GM19351 (cell line): ENCODE results near the gene LINGO3.

Experiments
- ATAC-seq: cut with Tn5 transposase; IDR thresholded peaks from one replicate; pipeline ENCODE4 v1.9.1; 2021; ENCODE audit warnings: mild to moderate bottlenecking, moderate library complexity; ENCODE audit not compliant: unreplicated experiment

LINGO3 gene

DNA sequence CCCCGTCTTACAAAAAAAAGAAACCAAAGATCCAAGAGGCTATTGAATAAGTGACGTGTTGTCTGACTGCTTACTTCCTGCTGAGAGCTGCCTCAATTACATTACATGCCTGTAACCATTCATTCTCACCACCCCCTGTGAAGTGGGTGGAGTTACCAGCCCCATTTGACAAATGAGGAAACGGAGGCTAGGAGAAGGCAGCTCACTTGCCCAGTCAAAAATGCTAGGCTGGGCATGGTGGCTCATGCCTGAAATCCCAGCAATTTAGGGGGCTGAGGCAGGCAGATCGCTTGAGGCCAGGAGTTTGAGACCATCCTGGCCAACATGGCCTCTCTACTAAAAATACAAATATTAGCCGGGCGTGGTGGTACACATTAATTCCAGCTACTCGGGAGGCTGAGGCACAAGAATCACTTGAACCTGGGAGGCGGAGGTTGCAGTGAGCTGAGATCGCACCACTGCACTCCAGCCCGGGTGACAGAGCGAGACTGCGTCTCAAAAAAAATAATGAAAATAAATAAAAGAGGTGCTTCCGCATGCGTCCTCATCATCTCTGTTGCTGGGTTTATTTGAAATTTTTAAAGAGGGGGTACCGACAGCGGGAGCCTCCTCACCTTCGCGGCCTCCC, 19.9 kb upstream of the LINGO3 start:
- peak; percentile 62 for ATAC-seq

DNA sequence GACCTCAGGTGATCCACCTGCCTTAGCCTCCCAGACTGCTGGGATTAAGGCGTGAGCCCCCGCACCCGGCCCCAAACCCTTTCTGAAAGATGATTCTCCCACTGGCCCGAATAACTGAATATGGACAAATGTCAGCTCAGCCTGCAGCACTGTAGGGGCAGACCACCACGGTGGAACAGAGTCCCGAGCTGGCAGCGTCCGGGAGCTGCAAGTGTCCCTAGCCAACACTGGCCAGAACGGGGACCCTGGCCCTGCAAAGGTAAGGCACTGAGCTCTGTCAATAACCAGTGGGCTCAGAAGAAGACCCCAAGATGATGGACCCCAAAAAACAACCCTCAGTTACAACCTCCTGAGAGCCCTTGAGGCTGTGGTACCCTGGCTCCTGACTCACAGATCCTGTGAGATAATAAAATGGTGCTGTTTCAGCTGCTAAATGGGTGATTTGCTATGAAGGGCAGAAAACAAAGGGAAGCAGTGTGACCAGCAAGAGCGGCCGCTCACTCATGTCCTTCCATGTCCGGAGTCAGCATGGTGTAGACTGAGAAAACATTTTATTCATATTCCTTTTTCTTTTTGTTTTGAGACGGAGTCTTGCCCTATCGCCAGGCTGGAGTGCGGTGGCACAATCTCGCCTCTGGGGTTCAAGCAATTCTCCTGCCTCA, 18.9 kb upstream of the LINGO3 start:
- no peak for ATAC-seq

DNA sequence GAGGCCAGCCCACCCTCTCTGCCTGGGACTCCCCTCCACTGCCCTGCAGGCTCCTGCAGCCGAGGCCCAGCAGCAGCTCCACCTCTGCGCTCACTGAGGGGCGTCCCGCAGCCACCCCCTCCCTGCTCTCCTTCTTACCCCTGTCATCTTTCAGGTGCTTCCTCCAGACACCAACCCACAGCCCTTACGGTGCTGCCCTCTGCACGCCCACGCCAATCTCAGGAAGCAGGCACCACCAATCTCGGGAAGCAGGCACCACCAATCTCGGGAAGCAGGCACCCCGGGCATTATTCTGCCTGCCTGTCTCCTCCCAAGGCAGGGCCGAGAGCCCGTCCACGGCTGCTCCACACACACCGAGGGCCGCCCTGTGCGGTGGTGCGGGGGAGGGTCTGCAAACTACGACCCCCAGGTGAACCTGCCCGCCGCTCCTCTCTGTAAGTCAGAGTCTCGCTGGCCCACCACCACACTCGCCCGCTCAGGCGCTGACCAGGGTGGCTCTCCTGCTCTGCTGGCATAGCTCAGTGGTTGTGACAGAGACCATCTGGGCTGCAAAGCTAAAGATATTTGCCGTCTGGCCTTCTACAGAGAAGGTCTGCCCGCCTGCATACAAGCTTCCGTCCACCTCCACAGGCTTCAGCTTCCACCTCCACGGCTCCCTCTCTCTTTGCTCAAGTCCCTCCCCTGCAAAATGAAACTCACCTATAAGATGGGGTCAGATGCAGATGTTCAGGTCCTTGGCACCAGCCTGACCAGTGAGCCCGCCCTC, 17.5 kb upstream of the LINGO3 start:
- ATAC-seq = no peak

DNA sequence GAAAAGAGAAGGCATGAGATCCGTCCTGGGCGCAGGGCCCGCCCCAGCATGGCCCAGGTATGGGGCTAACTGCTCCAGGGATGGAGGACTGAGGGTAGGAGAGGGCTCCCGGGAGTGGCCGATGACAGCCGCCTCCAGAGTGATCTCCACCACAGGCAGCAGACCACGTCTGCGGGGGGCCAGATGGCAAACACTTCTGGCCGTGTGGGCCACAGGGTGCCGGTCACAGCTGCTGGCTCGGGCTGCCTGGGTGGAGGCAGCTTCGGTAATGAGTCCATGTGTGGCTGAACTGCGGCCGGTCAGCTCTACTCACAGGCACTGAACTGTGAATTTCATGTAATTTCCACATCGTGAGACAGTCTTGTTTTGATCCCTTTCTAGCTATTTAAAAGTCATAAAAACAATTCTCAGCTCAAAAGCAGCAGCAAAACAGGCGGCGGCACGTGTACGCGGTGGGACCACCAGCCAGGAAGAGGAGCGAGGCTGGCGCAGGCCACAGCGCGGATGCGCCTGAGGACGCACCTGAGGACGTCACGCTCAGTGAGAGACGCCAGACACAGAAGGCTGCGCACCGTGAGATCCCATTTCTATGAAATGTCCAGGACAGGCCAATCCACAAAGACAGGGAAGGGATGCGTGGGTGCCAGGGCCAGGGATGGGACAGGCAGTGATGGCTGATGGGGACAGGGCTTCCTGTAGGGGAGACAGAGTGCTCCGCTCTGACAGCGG, 16.4 kb upstream of the LINGO3 start:
- ATAC-seq = no peak

DNA sequence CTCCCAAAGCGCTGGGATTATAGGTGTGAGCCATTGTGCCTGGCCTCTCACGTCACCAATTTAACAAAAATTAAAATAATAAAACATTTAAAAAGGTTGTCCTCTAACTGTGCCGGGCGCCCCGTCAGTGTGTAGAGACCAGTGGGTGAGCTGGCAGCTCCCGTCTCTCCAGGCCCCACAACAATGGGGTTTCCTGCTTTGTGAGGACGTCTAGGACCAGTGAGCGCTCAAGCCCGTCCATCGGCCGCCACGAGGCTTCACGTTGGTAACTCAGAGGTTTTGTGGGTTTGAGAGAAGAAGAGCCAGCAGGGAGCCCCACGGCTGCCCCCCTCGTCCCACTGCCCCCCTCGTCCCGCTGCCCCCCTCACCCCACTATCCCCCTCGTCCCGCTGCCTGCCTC, 15.8 kb upstream of the LINGO3 start:
- ATAC-seq = no peak

- no peak for ATAC-seq
Measured at GRCh38 chr19:2321565-2322283, 13.8 kb upstream of the LINGO3 start.

DNA sequence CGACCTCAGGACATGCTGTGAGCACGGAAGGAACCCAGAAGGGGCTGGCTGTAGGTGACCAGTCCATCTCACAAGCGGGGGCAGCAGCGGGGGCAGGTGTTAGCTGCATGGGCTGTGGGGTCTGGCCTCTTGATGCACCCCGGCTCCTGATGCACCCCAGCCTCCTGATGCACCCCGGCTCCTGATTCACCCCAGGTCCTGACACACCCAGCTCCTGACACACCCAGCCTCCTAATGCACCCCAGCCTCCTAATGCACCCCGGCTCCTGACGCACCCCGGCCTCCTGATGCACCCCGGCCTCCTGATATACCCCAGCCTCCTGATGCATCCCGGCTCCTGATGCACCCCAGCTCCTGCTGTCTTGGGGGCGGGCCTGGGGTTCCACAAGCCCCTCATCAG, 13.0 kb upstream of the LINGO3 start:
- no peak for ATAC-seq

DNA sequence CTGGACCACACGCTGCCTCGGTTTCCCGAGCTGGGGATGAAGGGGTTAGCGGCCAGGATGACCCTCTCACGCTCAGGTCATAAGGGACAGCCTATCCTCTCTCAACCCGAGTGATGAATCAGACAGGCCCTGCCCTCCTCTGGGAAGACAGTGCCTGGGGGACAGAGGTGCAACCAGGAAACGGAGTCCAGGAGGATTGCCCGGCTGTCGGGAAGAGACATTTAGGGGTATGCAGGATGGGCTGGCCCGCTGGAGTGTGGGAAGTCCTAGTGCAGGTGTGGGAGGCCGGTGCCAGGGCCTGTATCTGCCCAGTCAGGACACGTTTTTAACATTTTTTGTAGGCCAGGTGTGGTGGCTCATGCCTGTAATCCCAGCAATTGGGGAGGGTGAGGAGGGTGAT, 12.1 kb upstream of the LINGO3 start:
- ATAC-seq = no peak

GRCh38 chr19:2319551-2319950, 11.6 kb upstream of the LINGO3 start:
- no peak for ATAC-seq

DNA sequence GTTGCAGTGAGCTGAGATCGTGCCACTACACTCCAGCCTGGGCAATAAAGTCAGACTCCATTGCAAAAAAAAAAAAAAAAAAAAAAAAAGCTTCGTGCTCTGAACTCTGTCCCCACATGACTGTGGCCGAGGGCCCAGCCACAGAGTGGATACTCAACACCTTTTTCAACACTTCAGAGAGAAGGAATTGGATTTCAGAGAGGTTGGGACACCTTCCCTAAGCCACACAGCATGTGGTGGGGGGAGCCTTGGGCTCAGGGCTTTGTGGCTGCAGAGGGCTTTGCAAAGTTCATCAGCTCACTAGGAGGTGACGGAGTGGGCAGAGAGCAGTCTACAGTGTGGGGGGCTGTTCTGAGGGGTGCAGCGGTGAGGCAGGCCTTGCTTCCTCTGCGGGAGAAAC, 11.0 kb upstream of the LINGO3 start:
- no peak for ATAC-seq

- no peak for ATAC-seq
Measured at GRCh38 chr19:2317756-2318155, 9.8 kb upstream of the LINGO3 start.

DNA sequence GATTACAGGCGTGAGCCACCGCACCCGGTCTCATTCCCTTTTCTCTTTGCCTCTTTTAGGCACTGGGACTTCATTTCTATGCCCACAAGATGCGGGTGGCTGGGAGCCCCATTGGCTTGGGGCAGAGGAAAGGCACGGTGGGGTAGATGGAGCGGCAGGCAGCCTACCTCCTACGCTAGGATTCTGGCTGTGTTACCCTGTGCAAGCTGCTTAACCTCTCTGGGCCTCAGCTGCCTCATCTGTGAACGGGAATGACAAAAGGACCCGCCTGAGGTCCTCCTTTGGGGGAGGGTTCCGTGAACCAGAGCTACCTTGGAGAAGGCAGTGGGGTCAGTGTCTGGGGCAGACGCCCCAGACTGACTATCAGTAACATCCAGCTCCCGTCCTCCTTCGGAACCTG, 9.3 kb upstream of the LINGO3 start:
- ATAC-seq = no peak

DNA sequence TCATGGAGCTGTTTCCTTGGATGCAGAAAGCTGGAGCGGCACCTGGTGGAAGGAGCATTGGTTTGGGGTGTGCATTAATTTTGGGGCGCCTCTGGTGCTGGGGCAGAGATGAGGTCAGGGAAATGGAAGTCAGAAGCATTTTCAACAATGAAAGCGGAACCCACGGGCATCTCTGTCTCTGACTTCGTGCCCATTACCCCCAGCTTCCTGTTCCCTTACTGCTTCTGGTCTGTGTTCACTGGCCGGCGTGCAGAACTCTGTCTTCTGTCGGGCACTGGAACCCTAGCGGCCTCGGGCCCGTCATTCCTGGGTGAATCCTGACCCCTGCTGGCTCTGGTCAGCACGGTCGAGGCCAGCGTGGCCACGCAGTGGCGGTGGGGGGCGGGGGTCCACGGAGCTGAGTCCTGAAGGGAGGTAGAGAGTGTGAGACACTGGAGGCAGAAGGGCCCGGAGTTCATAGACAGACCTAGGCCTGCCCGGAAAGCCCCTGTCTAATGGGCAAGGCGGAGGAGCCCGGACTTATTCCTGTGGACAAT, 7.9 kb upstream of the LINGO3 start:
- no peak for ATAC-seq

- ATAC-seq = no peak
Measured at GRCh38 chr19:2315121-2315817, 7.3 kb upstream of the LINGO3 start.

DNA sequence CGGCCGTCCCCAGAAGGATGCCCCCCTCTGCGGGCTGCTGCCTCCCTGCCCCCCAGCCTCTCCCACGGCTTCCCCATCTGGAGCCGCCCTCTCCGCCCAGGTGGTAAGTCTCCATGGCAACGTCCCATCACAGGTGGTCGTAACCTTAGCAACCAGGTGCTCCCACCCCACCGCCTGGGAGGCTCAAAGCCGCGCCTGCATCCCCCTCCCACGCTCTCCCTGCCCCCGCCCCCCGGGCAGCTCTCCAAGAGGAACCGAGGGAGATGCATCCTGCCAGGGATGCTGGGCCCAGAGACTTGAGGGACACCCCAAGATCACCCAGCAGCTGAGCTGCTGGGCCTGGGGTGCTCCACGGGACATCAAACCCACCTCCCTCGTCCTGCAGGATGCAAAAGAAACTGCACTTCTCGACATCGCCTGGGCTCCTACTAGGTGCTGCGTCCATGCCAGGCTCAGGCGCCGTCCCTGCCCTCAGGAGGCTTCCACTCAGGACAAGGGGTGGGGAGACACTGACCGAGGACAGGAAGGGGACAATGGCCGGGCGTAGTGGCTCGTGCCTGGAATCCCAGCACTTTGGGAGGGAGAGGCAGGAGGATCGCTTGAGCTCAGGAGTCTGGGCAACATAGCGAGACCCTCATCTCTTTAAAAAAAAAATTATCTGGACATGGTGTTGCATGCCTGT, 5.0 kb upstream of the LINGO3 start:
- ATAC-seq = no peak

GRCh38 chr19:2311093-2311492, 3.1 kb upstream of the LINGO3 start:
- ATAC-seq = no peak

DNA sequence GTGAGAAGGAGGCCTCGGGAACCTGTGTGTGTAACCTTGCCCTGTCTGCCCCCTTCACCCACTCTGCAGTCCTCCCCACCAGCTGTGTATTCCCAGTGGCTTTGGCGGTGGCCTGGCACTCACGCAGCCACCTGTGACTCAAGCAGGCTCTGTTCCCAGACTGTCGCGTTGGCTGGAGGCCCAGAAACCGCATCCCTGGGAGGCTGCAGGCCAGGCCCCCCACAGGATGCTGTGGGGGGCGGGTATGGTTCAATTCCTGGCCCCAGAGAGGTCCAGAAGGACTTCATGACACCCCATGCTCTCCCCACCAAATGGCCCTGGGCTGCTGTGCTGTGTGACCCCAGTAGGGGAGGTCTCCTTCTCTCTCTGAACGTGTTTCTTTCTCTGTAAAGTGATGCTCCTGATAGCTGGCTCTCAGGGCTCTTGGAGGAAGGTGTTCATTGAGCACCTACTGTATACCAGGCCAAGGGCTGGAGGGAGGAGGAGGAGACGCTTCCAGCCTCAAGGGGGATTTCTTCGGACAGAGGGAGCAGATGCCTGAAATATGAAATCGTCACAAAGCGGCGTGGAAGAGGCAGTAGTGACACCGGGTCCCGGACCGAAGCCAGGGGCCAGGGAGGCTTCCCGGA, 1.9 kb upstream of the LINGO3 start:
- no peak for ATAC-seq

GRCh38 chr19:2307518-2308012, 389 bp downstream of the LINGO3 start:
- ATAC-seq = no peak

DNA sequence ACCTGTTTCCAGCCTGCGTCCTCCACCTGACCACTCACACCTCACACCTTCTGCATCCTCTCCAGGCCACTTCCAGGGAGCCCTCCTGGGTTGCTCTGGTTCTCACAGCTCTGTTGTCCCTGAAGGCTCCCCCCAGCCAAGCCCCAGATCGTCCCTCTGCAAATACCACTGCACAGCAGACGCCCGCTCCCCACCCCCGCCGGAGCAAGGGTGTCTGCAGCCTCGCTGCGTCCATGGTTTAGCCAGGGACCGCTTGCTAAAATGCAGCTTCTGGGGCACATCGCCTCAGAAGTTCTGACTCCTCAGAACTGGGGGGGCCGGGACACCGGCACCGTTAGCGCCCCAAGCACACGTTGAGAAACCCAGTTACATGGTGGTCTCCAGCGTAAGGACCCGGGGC, 983 bp downstream of the LINGO3 start:
- no peak for ATAC-seq
